ENCODE measurements around the gene SRSF3.

DNA sequence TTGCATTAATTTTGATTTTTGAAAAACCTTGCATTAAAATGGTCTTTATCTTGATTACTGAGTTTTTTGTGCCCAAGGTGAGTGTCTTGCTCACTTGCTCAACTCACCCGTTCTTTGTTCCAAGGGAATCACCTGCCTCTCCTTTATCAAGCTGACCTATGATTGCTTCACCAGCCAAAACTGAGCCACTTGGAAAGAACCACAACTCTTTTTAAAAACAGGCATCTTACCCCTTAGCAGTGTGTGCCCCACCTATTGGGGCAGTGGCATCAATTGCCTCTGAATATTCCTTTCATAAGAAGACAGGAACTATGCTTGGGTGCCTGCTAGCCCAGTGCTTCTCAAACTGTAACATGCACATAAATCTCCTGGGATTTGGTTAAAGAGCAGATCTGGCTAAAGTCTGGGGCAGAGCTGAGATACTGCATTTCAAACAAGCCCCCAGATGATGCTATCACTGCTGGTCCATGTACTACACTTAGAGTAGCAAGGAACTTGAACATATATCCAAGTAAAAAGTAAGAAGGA, 43.6 kb upstream of the SRSF3 start:
- TF ChIP-seq EZH2 (IDR thresholded peaks at IDR 0.05) (no peak), POLR2AphosphoS5 (IDR thresholded peaks at IDR 0.05; ENCODE audit: borderline replicate concordance, low read depth, low read length) (no peak), FOXP2 (optimal IDR thresholded peaks at IDR 0.05; ENCODE audit: control extremely low read depth, extremely low read length, insufficient read depth) (no peak)
